Measurements from ENCODE around the gene ENTR1.
"Not testable (repeated sequence)": the region's sequence is repeated elsewhere in the genome, so short reads cannot be mapped to it uniquely, and the experiment has no call there.

The ENTR1 gene

GRCh38 chr9:136429075-136429628 is 18.7 kb upstream of the ENTR1 start:
- DNase-seq (ENCODE audit: low read depth), result no peak
- no peak overlapping the region for H3K4me3 ChIP-seq (ENCODE audit: low read depth, low read length)
- TF ChIP-seq CTCF (IDR thresholded peaks at IDR 0.05; ENCODE audit: low read depth, low read length, missing control alignments), result no peak

GRCh38 chr9:136426787-136427186 is 16.4 kb upstream of the ENTR1 start:
- no peak for DNase-seq (ENCODE audit: low read depth)
- no peak overlapping the region for H3K4me3 ChIP-seq (ENCODE audit: low read depth, low read length)
- TF ChIP-seq CTCF (IDR thresholded peaks at IDR 0.05; ENCODE audit: low read depth, low read length, missing control alignments), result no peak

- DNase-seq (ENCODE audit: low read depth), result not testable (repeated sequence)
Observed at GRCh38 chr9:136425367-136425766, 15.0 kb upstream of the ENTR1 start.

GRCh38 chr9:136424750-136425362 is 14.4 kb upstream of the ENTR1 start:
- no peak for DNase-seq (ENCODE audit: low read depth)
- H3K4me3 ChIP-seq (ENCODE audit: low read depth, low read length), result no peak overlapping the region
- TF ChIP-seq CTCF (IDR thresholded peaks at IDR 0.05; ENCODE audit: low read depth, low read length, missing control alignments), result no peak

More at GRCh38 chr9:136425367-136425766, 15.0 kb upstream of the ENTR1 start:
- not testable (repeated sequence) for H3K4me3 ChIP-seq (ENCODE audit: low read depth, low read length)

GRCh38 chr9:136423432-136424146 is 13.2 kb upstream of the ENTR1 start:
- TF ChIP-seq CTCF (IDR thresholded peaks at IDR 0.05; ENCODE audit: low read depth, low read length, missing control alignments), result no peak
- DNase-seq (ENCODE audit: low read depth), result no peak

GRCh38 chr9:136422876-136423275 is 12.5 kb upstream of the ENTR1 start:
- no peak for TF ChIP-seq CTCF (IDR thresholded peaks at IDR 0.05; ENCODE audit: low read depth, low read length, missing control alignments)
- no peak overlapping the region for H3K4me3 ChIP-seq (ENCODE audit: low read depth, low read length)
- DNase-seq (ENCODE audit: low read depth), result no peak

More at GRCh38 chr9:136423432-136424146, 13.2 kb upstream of the ENTR1 start:
- no peak overlapping the region for H3K4me3 ChIP-seq (ENCODE audit: low read depth, low read length)

GRCh38 chr9:136421791-136422190 is 11.4 kb upstream of the ENTR1 start:
- H3K4me3 ChIP-seq (ENCODE audit: low read depth, low read length), result no peak overlapping the region

More at GRCh38 chr9:136421791-136422190, 11.4 kb upstream of the ENTR1 start:
- DNase-seq (ENCODE audit: low read depth), result no peak
- TF ChIP-seq CTCF (IDR thresholded peaks at IDR 0.05; ENCODE audit: low read depth, low read length, missing control alignments), result no peak

All from GM12864 (cell line).